HG02938 (cell line): Measurements from ENCODE around the gene PRAMEF20.
"Not testable (repeated sequence)": the region's sequence is repeated elsewhere in the genome, so short reads cannot be mapped to it uniquely, and the experiment has no call there.

ENCODE experiments used
- ATAC-seq: cut with Tn5 transposase; IDR thresholded peaks from one replicate; pipeline ENCODE4 v1.9.1; 2021; ENCODE audit warnings: mild to moderate bottlenecking, moderate library complexity; ENCODE audit not compliant: unreplicated experiment

PRAMEF20 gene

GRCh38 chr1:13410150-13410549 is at the start of gene PRAMEF20:
PRAMEF20 (plus strand) TSS chr1:13410450; CDS start chr1:13416355, 5,905 bp downstream.
- not testable (repeated sequence) for ATAC-seq

DNA sequence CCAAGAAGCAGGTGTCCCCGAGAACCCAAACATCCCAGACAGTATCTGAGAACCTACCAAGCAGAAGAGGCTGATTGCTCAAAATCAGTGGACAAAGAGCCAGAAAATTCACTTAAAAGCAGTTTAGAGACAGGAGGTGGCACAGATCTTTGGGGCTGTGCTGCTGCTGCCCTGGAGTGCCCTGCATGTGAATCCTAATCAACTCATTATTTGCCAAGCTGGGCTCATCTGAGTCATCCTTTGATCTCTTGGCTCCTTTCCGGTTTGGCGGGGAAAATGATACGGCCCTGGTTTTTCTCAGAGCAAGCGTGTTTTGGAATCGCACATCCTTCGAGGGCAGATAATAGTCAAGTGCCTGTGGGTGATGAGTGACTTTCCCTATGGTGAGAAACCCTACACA is 47.9 kb upstream of the PRAMEF20 start:
- not testable (repeated sequence) for ATAC-seq

DNA sequence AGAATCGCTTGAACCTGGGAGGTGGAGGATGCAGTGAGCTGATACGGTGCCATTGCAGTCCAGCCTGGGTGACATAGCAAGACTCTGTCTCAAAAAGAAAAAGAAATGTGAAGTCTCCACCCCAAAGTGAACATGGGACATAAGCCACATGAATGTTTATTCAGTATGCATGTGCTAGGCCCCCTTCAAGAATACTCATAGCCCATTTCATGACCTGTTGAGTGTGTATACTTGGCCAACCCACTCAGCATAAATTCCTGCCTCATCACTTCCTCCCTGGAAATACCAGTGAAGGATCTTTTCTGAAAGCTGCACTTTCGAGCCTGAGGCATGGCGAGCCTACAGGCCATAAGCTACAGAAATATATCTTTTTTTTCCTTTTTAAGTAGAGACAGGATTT is 45.3 kb upstream of the PRAMEF20 start:
- not testable (repeated sequence) for ATAC-seq

- not testable (repeated sequence) for ATAC-seq
These were observed 43.7 kb upstream of the PRAMEF20 start for GRCh38 chr1:13366536-13366935.

GRCh38 chr1:13368544-13368943 is 41.7 kb upstream of the PRAMEF20 start:
- not testable (repeated sequence) for ATAC-seq

DNA sequence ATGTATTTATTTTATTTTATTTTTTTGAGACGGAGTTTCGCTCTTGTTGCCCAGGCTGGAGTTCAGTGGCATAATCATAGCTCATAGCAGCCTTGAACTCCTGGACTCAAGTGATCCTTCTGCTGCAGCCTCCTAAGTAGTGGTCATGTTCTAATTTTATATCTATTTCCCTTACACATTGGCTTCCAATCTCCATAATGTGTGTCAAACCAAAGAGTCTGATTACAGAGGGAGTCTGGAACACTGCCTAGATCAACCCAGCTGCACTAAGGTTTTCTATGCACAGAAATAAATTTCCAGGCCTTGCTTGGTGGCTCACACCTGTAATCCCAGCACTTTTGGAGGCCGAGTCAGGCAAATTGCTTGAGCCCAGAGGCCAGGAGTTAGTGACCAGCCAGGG is 31.3 kb upstream of the PRAMEF20 start:
- ATAC-seq: not testable (repeated sequence)

- not testable (repeated sequence) for ATAC-seq
These were observed 29.9 kb upstream of the PRAMEF20 start for GRCh38 chr1:13380380-13380779.

DNA sequence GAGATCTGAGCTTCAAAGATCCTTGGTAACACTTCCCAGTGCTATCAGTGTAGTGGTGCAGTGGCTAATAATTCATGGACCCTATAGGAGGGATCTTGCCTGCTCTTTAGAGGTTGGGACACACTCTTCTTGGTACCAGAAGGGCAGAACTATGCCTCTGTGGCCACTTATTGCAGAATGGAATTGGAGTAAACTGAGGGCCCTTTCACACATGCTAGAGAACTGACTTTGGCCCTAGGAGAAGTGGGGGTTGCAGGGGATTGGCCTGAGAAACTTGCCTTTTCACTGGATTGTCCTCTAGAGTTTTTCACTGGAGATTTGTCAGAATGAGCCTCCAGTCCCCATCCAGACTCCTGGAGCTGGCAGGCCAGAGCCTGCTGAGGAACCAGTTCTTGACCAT is 20.9 kb upstream of the PRAMEF20 start, which contains the start of gene PRAMEF17:
Gene PRAMEF17 (plus strand): TSS at position 301 of the 400 bp plus-strand sequence. CDS start 26 bp downstream, at position 327.
- not testable (repeated sequence) for ATAC-seq

GRCh38 chr1:13393004-13393403 is 17.2 kb upstream of the PRAMEF20 start:
- ATAC-seq: not testable (repeated sequence)

- ATAC-seq: not testable (repeated sequence)
These were observed 15.5 kb upstream of the PRAMEF20 start for GRCh38 chr1:13394761-13395160.

- ATAC-seq: not testable (repeated sequence)
These were observed 14.9 kb upstream of the PRAMEF20 start for GRCh38 chr1:13395311-13395710.

- no peak for ATAC-seq
These were observed 2.4 kb upstream of the PRAMEF20 start for GRCh38 chr1:13407811-13408210.

- no peak for ATAC-seq
These were observed 20.2 kb downstream of the PRAMEF20 start for GRCh38 chr1:13430495-13430894.

- no peak for ATAC-seq
These were observed 22.0 kb downstream of the PRAMEF20 start for GRCh38 chr1:13432251-13432650.

GRCh38 chr1:13433694-13434358 is 23.6 kb downstream of the PRAMEF20 start:
- not testable (repeated sequence) for ATAC-seq

DNA sequence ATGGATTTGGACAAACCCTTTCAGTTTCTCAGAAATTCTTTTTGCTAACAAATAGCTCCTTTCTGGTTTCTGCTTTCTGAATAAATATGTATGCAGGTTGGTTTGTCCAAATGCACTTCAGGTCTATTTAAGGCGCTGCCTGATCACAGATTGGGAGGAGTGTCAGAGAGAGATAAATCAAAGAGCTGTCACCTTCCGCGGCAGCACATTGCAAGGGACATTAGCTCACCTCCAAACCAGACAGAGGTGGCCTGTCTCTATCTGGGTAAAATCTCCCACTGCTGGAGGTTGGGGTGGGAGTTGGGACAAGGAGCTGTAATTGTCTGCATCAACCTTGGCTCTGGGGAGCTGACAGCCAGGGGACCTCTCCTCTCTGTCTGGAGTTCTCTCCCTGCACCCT is 25.2 kb downstream of the PRAMEF20 start:
- no peak for ATAC-seq

GRCh38 chr1:13439104-13439783 is 29.0 kb downstream of the PRAMEF20 start:
- not testable (repeated sequence) for ATAC-seq

DNA sequence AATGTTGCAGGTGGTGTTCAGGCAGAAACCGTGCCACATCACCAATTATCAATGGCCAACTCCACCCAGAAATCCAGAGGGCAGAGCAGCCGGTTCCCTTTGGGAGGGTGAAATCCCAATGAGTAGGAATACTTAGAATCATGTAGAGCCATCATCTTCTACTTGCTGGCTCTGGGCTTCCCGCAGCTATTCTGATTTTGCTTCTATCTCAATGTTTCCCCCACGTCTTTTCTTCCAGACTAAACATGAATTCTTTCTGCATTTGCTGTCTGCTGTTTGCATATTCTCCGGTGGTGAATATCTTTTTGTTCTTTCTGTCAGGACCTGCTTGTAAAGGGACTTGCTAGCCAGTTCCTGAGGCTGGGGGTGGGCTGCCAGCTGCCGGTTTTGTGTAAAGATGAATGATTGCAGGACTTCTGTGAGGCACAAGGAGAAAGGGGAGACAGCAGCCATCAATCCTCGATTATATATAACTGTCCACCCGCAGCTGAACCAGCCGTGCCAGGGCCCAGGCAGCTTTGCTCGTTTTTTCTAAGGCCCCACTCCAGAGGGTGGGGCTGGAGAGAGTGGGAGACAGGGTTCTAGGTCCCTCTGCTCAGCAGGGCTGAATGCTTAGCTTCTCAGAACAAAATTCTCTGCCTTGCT is 33.2 kb downstream of the PRAMEF20 start:
- no peak for ATAC-seq

DNA sequence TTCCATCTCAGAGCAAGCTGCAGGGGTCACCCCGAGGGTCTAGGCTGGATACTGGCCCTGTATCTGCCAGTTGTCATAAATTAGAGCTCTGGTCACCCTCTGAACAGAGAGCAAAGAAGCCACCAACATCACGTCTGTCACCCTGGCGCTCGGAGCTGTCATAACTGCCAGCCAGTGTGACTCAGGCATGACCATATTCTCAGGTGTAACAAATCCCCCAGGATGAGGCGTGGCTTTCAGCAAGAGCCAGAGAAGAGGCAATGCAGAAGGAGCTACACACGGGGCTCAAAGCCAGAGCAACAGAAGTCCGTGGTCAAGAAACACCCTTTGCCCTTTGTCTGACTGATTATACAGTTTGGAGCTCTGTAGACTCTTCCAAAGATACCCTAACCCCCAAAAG is 40.0 kb downstream of the PRAMEF20 start:
- ATAC-seq: no peak

DNA sequence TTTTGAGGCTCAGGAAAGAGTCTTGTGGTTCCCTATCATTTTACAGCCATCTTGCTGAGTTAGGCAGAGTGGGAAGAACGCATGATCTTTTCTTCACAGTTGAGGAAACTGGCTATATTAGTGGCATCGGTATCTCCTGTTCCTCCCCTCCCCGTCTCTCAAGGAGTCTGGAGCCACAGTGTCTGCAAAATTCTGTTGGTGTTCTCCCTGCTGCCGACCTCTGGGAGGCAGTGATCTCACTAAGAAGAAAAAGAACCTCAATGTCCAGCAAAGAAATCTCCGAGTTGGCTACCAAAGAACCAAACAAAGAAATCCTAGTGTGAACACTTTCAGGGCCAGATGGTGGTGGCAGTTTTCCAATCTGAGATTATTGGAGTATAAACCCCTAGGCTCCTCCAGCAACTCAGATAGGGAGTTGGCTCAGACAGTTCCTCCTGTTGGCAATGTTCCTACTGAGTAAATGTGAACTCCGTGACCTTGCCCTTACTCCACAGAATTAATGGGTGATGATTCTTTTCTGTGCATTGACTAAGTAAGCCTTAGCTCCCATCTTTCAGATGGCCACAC is 41.2 kb downstream of the PRAMEF20 start:
- no peak for ATAC-seq

- no peak for ATAC-seq
These were observed 46.8 kb downstream of the PRAMEF20 start for GRCh38 chr1:13456904-13457532.
